DMS153 treated with DMSO at 0.1 percent for 48 hours (cell line): ENCODE measurements around the gene KLF2.

Experiments
- DNase-seq: peaks from one replicate; lab custom pipeline; 2025; ENCODE audit not compliant: unreplicated experiment; lab: John Stamatoyannopoulos, UW

Gene KLF2

DNA sequence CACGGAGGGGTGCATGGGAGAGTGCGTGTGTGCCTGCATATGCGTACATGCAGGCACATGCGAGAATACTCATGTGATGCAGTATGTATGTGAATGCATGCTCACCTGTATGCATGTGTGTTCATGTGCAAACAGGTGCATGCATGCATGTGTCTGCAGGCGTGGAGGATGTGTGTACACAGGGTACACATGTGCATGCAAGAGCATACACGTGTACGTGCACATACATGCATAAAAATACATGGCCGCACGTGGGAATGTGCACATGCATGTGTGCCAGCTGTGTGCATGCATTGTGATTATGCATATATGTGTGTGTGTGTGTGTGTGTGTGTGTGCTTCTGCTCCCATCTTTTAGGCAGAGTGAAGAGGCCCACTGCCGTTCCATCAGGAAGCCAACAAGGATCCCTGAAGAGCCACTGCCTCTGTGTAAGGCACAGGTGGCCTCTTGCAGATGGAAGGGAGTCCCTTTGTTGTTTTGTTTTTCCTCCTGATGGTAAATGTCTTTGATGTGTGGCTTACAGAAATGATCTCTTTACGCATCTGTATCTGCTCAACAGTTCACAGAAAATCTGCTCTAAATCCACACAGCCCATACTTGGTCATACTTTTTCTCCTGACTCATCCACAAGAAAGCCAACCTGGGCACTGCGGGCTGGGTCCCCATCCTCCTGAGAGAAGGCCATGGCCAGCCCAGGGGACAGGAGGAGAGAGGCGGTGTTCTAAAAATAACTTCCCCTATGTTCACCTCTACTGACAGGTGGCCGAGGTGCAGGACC lies 50.7 kb downstream of the KLF2 start:
- DNase-seq: no peak

- DNase-seq: no peak
Measured at GRCh38 chr19:16375936-16376185, 51.2 kb downstream of the KLF2 start.

GRCh38 chr19:16376241-16376640 lies 51.6 kb downstream of the KLF2 start:
- DNase-seq: no peak

DNA sequence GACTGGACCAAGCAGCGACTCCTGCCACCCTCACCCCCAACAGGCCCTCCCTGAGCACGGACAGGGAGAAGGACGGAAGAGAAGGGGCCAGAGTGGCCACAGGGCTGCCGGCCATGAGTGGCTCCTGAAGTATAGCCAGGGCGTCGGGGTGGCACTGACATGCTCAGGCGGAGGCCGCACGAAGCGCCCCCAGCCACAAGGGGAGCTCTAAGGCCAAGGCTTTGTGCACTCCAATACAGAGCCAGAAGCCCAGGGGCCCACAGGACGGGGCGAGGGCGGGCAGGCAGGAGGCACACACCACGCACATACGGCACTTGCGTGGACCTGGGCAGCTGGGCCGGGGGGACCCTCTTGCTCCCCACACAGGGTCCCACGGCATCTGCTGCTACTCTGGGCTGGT lies 52.0 kb downstream of the KLF2 start:
- DNase-seq: no peak

GRCh38 chr19:16377521-16377920 lies 52.9 kb downstream of the KLF2 start:
- no peak for DNase-seq
